ENCODE measurements around the gene APCDD1L.

DNA sequence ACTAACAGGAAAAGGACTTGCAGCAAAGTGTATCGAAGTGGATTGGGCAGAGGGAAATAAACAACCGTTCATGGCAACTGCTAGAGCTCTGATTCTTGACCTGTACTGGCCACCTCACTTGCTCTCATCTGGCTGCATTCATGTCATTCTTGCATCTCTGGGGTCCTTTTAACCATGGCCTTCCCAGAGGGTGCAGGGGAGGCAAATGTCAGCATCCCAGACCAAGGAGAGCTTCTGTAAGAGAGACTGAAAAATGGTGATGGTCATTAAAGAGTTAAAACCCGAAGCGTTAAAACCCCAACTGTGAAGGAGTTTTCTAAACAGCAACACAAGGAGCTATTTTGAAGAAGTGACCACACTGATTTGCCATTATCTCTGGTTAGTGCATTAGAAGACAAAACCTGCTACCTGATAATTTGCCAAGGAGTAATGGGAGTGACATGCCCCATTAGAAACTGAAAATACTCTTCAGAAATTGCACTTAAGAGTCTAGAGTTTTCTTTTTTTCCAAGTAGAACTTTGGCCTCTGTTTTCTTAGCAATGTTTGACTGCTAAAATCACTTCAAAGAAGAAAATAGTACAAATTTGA, 62.4 kb downstream of the APCDD1L start:
- TF ChIP-seq, protein P1, sequence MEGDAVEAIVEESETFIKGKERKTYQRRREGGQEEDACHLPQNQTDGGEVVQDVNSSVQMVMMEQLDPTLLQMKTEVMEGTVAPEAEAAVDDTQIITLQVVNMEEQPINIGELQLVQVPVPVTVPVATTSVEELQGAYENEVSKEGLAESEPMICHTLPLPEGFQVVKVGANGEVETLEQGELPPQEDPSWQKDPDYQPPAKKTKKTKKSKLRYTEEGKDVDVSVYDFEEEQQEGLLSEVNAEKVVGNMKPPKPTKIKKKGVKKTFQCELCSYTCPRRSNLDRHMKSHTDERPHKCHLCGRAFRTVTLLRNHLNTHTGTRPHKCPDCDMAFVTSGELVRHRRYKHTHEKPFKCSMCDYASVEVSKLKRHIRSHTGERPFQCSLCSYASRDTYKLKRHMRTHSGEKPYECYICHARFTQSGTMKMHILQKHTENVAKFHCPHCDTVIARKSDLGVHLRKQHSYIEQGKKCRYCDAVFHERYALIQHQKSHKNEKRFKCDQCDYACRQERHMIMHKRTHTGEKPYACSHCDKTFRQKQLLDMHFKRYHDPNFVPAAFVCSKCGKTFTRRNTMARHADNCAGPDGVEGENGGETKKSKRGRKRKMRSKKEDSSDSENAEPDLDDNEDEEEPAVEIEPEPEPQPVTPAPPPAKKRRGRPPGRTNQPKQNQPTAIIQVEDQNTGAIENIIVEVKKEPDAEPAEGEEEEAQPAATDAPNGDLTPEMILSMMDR (IDR thresholded peaks at IDR 0.05; ENCODE audit: insufficient read depth, low read length, poor library complexity, severe bottlenecking) = no peak
- TF ChIP-seq EZH2phosphoT487 (conservative IDR thresholded peaks at IDR 0.05; ENCODE audit: low read length) = no peak
